OCI-LY1 (cell line): ENCODE measurements around the gene SEMA6C.
A peak's percentile ranks its signal among the peaks of the same experiment; 100 is the strongest.

Source experiments
- H2AFZ ChIP-seq: fragments of 200-600 bp; sonication (generic), shearing (Covaris generic); 2 replicates; pipeline ENCODE4 v1.6.0; 2014; ENCODE audit warnings: antibody characterized with exemption, mild to moderate bottlenecking, low read length
- H3F3A ChIP-seq: fragments of 200-600 bp; sonication (generic), shearing (Covaris generic); 2 replicates; pipeline ENCODE4 v1.6.0; 2014; ENCODE audit warnings: mild to moderate bottlenecking, antibody characterized with exemption, low read length, moderate library complexity; ENCODE audit not compliant: insufficient read depth
- H3K27ac ChIP-seq: fragments of 200-600 bp; sonication (generic); 2 replicates; pipeline ENCODE4 v1.5.1; 2014; ENCODE audit warnings: low read length, mixed run types, mild to moderate bottlenecking, low read depth; ENCODE audit not compliant: poor library complexity, severe bottlenecking
- H3K27me3 ChIP-seq: fragments of 200-600 bp; sonication (generic); 2 replicates; pipeline ENCODE4 v1.6.0; 2014; ENCODE audit warnings: antibody characterized with exemption, mild to moderate bottlenecking, low read length, moderate library complexity; ENCODE audit not compliant: insufficient read depth
- H3K36me3 ChIP-seq: fragments of 200-600 bp; sonication (generic); 2 replicates; pipeline ENCODE4 v1.6.1; 2014; ENCODE audit warnings: mild to moderate bottlenecking, antibody characterized with exemption, low read length, moderate library complexity, mixed read lengths; ENCODE audit not compliant: insufficient read depth
- H3K4me1 ChIP-seq: fragments of 200-600 bp; sonication (generic); 2 replicates; pipeline ENCODE4 v1.5.1; 2014; ENCODE audit warnings: mild to moderate bottlenecking, low read length, moderate library complexity; ENCODE audit not compliant: insufficient read depth, severe bottlenecking
- H3K4me2 ChIP-seq: fragments of 200-600 bp; sonication (generic), shearing (Covaris generic); 2 replicates; pipeline ENCODE4 v1.6.1; 2014; ENCODE audit warnings: low read length
- H3K4me3 ChIP-seq: fragments of 200-600 bp; sonication (generic); 2 replicates; pipeline ENCODE4 v1.5.1; 2014; ENCODE audit warnings: low read length, low read depth, mild to moderate bottlenecking, mixed read lengths; ENCODE audit not compliant: poor library complexity, severe bottlenecking
- H3K79me2 ChIP-seq: fragments of 200-600 bp; shearing (Covaris generic); 2 replicates; pipeline ENCODE4 v1.6.1; 2016; ENCODE audit warnings: mixed run types, low read length, mixed read lengths; ENCODE audit not compliant: insufficient read depth
- H3K9ac ChIP-seq: fragments of 200-600 bp; sonication (generic), shearing (Covaris generic); 2 replicates; pipeline ENCODE4 v1.6.1; 2014; ENCODE audit warnings: mild to moderate bottlenecking, low read length, mixed read lengths
- H3K9me2 ChIP-seq: fragments of 200-600 bp; sonication (generic), shearing (Covaris generic); 2 replicates; pipeline ENCODE4 v1.6.1; 2014; ENCODE audit warnings: low read depth, mild to moderate bottlenecking, low read length, mixed read lengths
- H3K9me3 ChIP-seq: fragments of 200-600 bp; shearing (Covaris generic); 2 replicates; pipeline ENCODE4 v1.6.1; 2014; ENCODE audit warnings: low read length, mixed read lengths
- H4K20me1 ChIP-seq: fragments of 200-600 bp; sonication (generic), shearing (Covaris generic); 2 replicates; pipeline ENCODE4 v1.6.0; 2016; ENCODE audit warnings: mild to moderate bottlenecking, low read length; ENCODE audit not compliant: insufficient read depth
- EZH2 ChIP-seq: fragments of 200-600 bp; sonication (generic), shearing (Covaris generic); IDR thresholded peaks from 2 replicates; pipeline ENCODE4 v1.8.0; 2017; ENCODE audit warnings: borderline replicate concordance, mixed run types, mild to moderate bottlenecking, antibody characterized with exemption, low read length, moderate library complexity, mixed read lengths
- TF ChIP-seq, protein P1 (sequence below): fragments of 200-600 bp; sonication (generic), shearing (Covaris generic); IDR thresholded peaks from 2 replicates; pipeline ENCODE4 v1.5.1; 2017; ENCODE audit warnings: mild to moderate bottlenecking, antibody characterized with exemption, low read length, moderate library complexity, mixed read lengths

Gene SEMA6C

DNA sequence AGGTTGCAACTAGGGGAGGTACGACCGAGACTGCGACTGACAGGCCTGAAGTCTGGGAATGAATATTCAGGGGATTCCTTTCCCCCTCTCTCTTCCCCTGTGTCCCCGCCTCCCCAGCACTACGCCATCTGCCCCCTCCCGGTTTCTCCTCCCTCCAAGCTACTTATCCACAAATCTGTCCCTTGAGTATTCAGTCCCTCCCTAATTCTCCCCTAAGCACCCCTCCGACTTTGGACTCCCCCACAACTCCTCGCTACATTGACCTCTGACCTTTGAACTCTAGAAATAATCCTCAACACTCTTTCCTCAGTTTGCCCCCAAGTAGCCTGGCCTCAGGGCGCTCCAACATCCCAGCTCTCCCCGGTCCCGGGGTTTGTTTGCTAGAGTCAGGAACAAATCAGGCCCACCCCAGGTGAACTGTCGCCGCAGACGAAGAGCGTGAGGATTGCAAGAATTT is 18.9 kb upstream of the SEMA6C start:
- peak overlapping the region; percentile 76 for H3K4me3 ChIP-seq
- H3K9me2 ChIP-seq = no peaks in the 10 kb centered on the region
- no peaks in the 10 kb centered on the region for H4K20me1 ChIP-seq
- H3K4me2 ChIP-seq = peak overlapping the region; percentile 80
- H3K9me3 ChIP-seq = no peaks in the 10 kb centered on the region
- peaks cover 23% of the 10 kb centered on the region; the same call in 1 of the 2 replicates for H3K36me3 ChIP-seq
- peak overlapping the region; percentile 50; the same call in 1 of the 2 replicates for H2AFZ ChIP-seq
- no peak overlapping the region for H3K27ac ChIP-seq
- peak overlapping the region; percentile 82 for H3K9ac ChIP-seq
- no peaks in the 10 kb centered on the region for H3F3A ChIP-seq
- no peaks in the 10 kb centered on the region for H3K27me3 ChIP-seq
- peaks cover 27% of the 10 kb centered on the region for H3K4me1 ChIP-seq
- TF ChIP-seq, protein P1, sequence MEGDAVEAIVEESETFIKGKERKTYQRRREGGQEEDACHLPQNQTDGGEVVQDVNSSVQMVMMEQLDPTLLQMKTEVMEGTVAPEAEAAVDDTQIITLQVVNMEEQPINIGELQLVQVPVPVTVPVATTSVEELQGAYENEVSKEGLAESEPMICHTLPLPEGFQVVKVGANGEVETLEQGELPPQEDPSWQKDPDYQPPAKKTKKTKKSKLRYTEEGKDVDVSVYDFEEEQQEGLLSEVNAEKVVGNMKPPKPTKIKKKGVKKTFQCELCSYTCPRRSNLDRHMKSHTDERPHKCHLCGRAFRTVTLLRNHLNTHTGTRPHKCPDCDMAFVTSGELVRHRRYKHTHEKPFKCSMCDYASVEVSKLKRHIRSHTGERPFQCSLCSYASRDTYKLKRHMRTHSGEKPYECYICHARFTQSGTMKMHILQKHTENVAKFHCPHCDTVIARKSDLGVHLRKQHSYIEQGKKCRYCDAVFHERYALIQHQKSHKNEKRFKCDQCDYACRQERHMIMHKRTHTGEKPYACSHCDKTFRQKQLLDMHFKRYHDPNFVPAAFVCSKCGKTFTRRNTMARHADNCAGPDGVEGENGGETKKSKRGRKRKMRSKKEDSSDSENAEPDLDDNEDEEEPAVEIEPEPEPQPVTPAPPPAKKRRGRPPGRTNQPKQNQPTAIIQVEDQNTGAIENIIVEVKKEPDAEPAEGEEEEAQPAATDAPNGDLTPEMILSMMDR = no peak
- no peak for TF ChIP-seq EZH2
- H3K79me2 ChIP-seq = no peaks in the 10 kb centered on the region; the same call in 1 of the 2 replicates

DNA sequence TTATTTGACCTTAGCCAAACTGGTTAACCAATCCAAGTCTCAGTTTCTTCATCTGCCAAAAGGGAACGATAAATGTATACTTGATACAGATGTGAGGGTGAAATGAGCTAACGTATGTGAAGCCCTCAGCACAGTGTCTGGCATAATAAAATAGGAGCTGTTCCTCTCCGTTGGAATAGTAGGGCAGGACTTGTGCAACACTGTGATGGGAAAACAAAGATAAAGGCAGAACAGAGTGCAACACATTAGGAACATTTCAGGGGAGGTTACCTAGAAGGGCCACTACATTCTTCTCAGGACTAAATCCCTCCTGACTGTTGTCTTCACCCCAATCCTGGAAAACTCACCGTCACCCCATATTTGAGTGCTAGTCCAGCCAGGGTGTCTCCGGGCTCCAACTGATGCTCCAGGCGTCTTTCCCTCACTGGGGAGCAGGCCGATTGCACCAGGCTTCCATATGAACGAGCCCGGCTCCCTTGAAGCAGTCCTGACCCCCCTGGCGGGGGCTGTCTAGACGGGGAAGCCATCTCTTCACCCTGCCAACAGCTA is 18.4 kb upstream of the SEMA6C start:
- Histone ChIP-seq H4K20me1 (no peaks in the 10 kb centered on the region), H3K4me1 (peaks cover 27% of the 10 kb centered on the region), H3K4me3 (peak overlapping the region; percentile 76), H3K9me3 (no peaks in the 10 kb centered on the region), H2AFZ (no peak overlapping the region), H3K36me3 (peaks cover 19% of the 10 kb centered on the region; the same call in 1 of the 2 replicates), H3K9ac (peak overlapping the region; percentile 82), H3K9me2 (no peaks in the 10 kb centered on the region), H3K79me2 (no peaks in the 10 kb centered on the region; the same call in 1 of the 2 replicates), H3F3A (no peaks in the 10 kb centered on the region), H3K4me2 (peak overlapping the region; percentile 80), H3K27ac (no peak overlapping the region), H3K27me3 (no peaks in the 10 kb centered on the region)
- TF ChIP-seq EZH2 = no peak
- TF ChIP-seq, protein P1 = no peak

DNA sequence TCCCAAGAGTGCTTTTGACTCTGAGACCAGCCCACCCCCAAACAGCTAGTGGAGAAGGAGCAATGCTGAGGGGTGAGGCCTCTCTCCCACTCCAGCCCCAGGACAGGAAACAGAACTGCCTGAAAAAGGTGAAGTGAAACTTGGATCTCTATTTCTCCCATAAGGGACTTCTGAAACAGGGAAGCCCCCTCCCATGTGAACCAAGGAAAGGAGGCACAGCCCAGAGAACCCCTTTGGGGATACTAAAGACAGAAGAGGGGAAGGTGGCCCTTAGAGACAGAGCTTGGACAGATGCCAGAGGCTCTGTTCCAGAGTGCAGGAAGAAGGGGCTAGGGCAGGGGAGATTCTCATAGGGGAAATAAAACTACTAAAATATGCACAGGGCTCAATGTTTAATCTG is 12.9 kb upstream of the SEMA6C start:
- no peak overlapping the region for H3K27ac ChIP-seq
- H3K4me2 ChIP-seq = no peak overlapping the region
- H3K79me2 ChIP-seq = no peaks in the 10 kb centered on the region
- no peaks in the 10 kb centered on the region for H3F3A ChIP-seq
- peaks cover 24% of the 10 kb centered on the region for H3K4me1 ChIP-seq
- TF ChIP-seq, protein P1 = no peak
- TF ChIP-seq EZH2 = no peak
- no peaks in the 10 kb centered on the region for H3K27me3 ChIP-seq
- H4K20me1 ChIP-seq = no peaks in the 10 kb centered on the region
- H3K9ac ChIP-seq = no peak overlapping the region
- no peaks in the 10 kb centered on the region for H3K9me2 ChIP-seq
- no peak overlapping the region for H3K4me3 ChIP-seq
- H3K9me3 ChIP-seq = no peaks in the 10 kb centered on the region
- H3K36me3 ChIP-seq = peaks cover 19% of the 10 kb centered on the region; the same call in 1 of the 2 replicates
- no peak overlapping the region for H2AFZ ChIP-seq
